Measurements from ENCODE around the gene ELFN2. TPM values are rescaled to one million over a fixed set of nuclear protein-coding genes. Genes with fewer than 3 reads are reported as not detected.

Gene ELFN2
- total RNA-seq, 2 donors from 2014 or later = not detected

- no peak overlapping the region for H3K4me3 ChIP-seq
- TF ChIP-seq CTCF (IDR thresholded peaks at IDR 0.05) = no peak
- no peak overlapping the region for H3K27ac ChIP-seq
- DNase-seq (ENCODE audit: low spot score) (no peak), ATAC-seq (ENCODE audit: insufficient number of reproducible peaks, low FRiP score, low read depth) (no peak)
- no peaks in the 10 kb centered on the region for H3K27me3 ChIP-seq (replicated peaks; ENCODE audit: insufficient read depth)
- H3K9me3 ChIP-seq = no peaks in the 10 kb centered on the region
- no peaks in the 10 kb centered on the region for H3K36me3 ChIP-seq
- H3K4me1 ChIP-seq (ENCODE audit: control insufficient read depth in 1 of 2, low read depth in 2 of 2) = no peaks in the 10 kb centered on the region
These were observed 30.1 kb downstream of the ELFN2 start for GRCh38 chr22:37397226-37397625.

GRCh38 chr22:37396488-37397084 lies 30.7 kb downstream of the ELFN2 start:
- Histone ChIP-seq H3K4me1 (ENCODE audit: control insufficient read depth in 1 of 2, low read depth in 2 of 2) (no peaks in the 10 kb centered on the region), H3K27ac (no peak overlapping the region), H3K36me3 (no peaks in the 10 kb centered on the region), H3K27me3 (replicated peaks; ENCODE audit: insufficient read depth) (no peaks in the 10 kb centered on the region), H3K9me3 (no peaks in the 10 kb centered on the region), H3K4me3 (no peak overlapping the region)
- DNase-seq (ENCODE audit: low spot score) (no peak), ATAC-seq (ENCODE audit: insufficient number of reproducible peaks, low FRiP score, low read depth) (no peak)
- TF ChIP-seq CTCF (IDR thresholded peaks at IDR 0.05) = no peak

GRCh38 chr22:37394341-37394740 lies 32.9 kb downstream of the ELFN2 start:
- ATAC-seq (ENCODE audit: insufficient number of reproducible peaks, low FRiP score, low read depth) (no peak), DNase-seq (ENCODE audit: low spot score) (no peak)
- Histone ChIP-seq H3K4me1 (ENCODE audit: control insufficient read depth in 1 of 2, low read depth in 2 of 2) (no peaks in the 10 kb centered on the region), H3K27me3 (replicated peaks; ENCODE audit: insufficient read depth) (no peaks in the 10 kb centered on the region), H3K36me3 (no peaks in the 10 kb centered on the region), H3K9me3 (no peaks in the 10 kb centered on the region), H3K4me3 (no peak overlapping the region), H3K27ac (no peak overlapping the region)
- TF ChIP-seq CTCF (IDR thresholded peaks at IDR 0.05) = no peak

GRCh38 chr22:37393746-37394145 lies 33.5 kb downstream of the ELFN2 start:
- Histone ChIP-seq H3K27me3 (replicated peaks; ENCODE audit: insufficient read depth) (no peaks in the 10 kb centered on the region), H3K9me3 (no peaks in the 10 kb centered on the region), H3K4me3 (no peak overlapping the region), H3K27ac (no peak overlapping the region), H3K4me1 (ENCODE audit: control insufficient read depth in 1 of 2, low read depth in 2 of 2) (no peaks in the 10 kb centered on the region), H3K36me3 (no peaks in the 10 kb centered on the region)
- DNase-seq (ENCODE audit: low spot score) (no peak), ATAC-seq (ENCODE audit: insufficient number of reproducible peaks, low FRiP score, low read depth) (no peak)
- no peak for TF ChIP-seq CTCF (IDR thresholded peaks at IDR 0.05)

GRCh38 chr22:37392721-37393328 lies 34.5 kb downstream of the ELFN2 start:
- ATAC-seq (ENCODE audit: insufficient number of reproducible peaks, low FRiP score, low read depth) (no peak), DNase-seq (ENCODE audit: low spot score) (no peak)
- Histone ChIP-seq H3K36me3 (no peaks in the 10 kb centered on the region), H3K27ac (no peak overlapping the region), H3K4me1 (ENCODE audit: control insufficient read depth in 1 of 2, low read depth in 2 of 2) (no peaks in the 10 kb centered on the region), H3K9me3 (no peaks in the 10 kb centered on the region), H3K27me3 (replicated peaks; ENCODE audit: insufficient read depth) (no peaks in the 10 kb centered on the region), H3K4me3 (no peak overlapping the region)
- no peak for TF ChIP-seq CTCF (IDR thresholded peaks at IDR 0.05)

Data from thoracic aorta (tissue), 2 donors.